ENCODE data around the gene GRAMD1C. TPM values are rescaled to one million over a fixed set of nuclear protein-coding genes. Genes with fewer than 3 reads are reported as not detected.
"Not testable (repeated sequence)": the region's sequence is repeated elsewhere in the genome, so short reads cannot be mapped to it uniquely, and the experiment has no call there.

GRAMD1C gene
- 16.5 TPM for total RNA-seq

GRCh38 chr3:113838631-113839209, at the start of gene GRAMD1C:
Gene GRAMD1C, plus strand, starts transcription at chr3:113838788. Its CDS starts 122 bp downstream, at chr3:113838910.
- peak; percentile 87 for DNase-seq (ENCODE audit: low spot score)
- peak; percentile 99 for ATAC-seq

GRCh38 chr3:113791381-113791780, 47.2 kb upstream of the GRAMD1C start:
- DNase-seq (ENCODE audit: low spot score) = no peak
- no peak for ATAC-seq

- DNase-seq (ENCODE audit: low spot score) (no peak), ATAC-seq (no peak)
Measured at GRCh38 chr3:113794526-113794925, 44.1 kb upstream of the GRAMD1C start.

GRCh38 chr3:113795693-113796092, 42.9 kb upstream of the GRAMD1C start:
- no peak for ATAC-seq
- no peak for DNase-seq (ENCODE audit: low spot score)

GRCh38 chr3:113802795-113803455, 35.7 kb upstream of the GRAMD1C start:
- no peak for ATAC-seq

GRCh38 chr3:113804661-113805060, 33.9 kb upstream of the GRAMD1C start:
- DNase-seq (ENCODE audit: low spot score) (no peak), ATAC-seq (no peak)

More at GRCh38 chr3:113802795-113803455, 35.7 kb upstream of the GRAMD1C start:
- DNase-seq (ENCODE audit: low spot score) = no peak

- ATAC-seq = no peak
Measured at GRCh38 chr3:113805249-113805648, 33.3 kb upstream of the GRAMD1C start.

GRCh38 chr3:113812854-113813253, 25.7 kb upstream of the GRAMD1C start:
- DNase-seq (ENCODE audit: low spot score) (no peak), ATAC-seq (no peak)

More at GRCh38 chr3:113805249-113805648, 33.3 kb upstream of the GRAMD1C start:
- no peak for DNase-seq (ENCODE audit: low spot score)

- ATAC-seq (no peak), DNase-seq (ENCODE audit: low spot score) (no peak)
Measured at GRCh38 chr3:113819866-113820265, 18.7 kb upstream of the GRAMD1C start.

- ATAC-seq (no peak), DNase-seq (ENCODE audit: low spot score) (no peak)
Measured at GRCh38 chr3:113825090-113825489, 13.5 kb upstream of the GRAMD1C start.

- ATAC-seq = no peak
Measured at GRCh38 chr3:113828600-113828999, 10.0 kb upstream of the GRAMD1C start.

GRCh38 chr3:113829576-113830354, 8.8 kb upstream of the GRAMD1C start:
- ATAC-seq = no peak
- no peak for DNase-seq (ENCODE audit: low spot score)

More at GRCh38 chr3:113828600-113828999, 10.0 kb upstream of the GRAMD1C start:
- DNase-seq (ENCODE audit: low spot score) = no peak

GRCh38 chr3:113831103-113831355, 7.6 kb upstream of the GRAMD1C start:
- ATAC-seq (no peak), DNase-seq (ENCODE audit: low spot score) (no peak)

- ATAC-seq (no peak), DNase-seq (ENCODE audit: low spot score) (no peak)
Measured at GRCh38 chr3:113832477-113833164, 6.0 kb upstream of the GRAMD1C start.

- no peak for DNase-seq (ENCODE audit: low spot score)
- ATAC-seq = peak; percentile 8
Measured at GRCh38 chr3:113834983-113835382, 3.6 kb upstream of the GRAMD1C start.

GRCh38 chr3:113839551-113839950, 963 bp downstream of the GRAMD1C start:
- no peak for DNase-seq (ENCODE audit: low spot score)
- no peak for ATAC-seq

- ATAC-seq (peak; percentile 93), DNase-seq (ENCODE audit: low spot score) (no peak)
Measured at GRCh38 chr3:113844622-113845222, 6.1 kb downstream of the GRAMD1C start.

- ATAC-seq (peak; percentile 79), DNase-seq (ENCODE audit: low spot score) (no peak)
Measured at GRCh38 chr3:113847247-113847646, 8.7 kb downstream of the GRAMD1C start.

GRCh38 chr3:113847664-113848461, 9.3 kb downstream of the GRAMD1C start:
- DNase-seq (ENCODE audit: low spot score) (no peak), ATAC-seq (peak; percentile 27)

GRCh38 chr3:113849071-113849470, 10.5 kb downstream of the GRAMD1C start:
- not testable (repeated sequence) for DNase-seq (ENCODE audit: low spot score); ATAC-seq
